SK-N-SH treated with all-trans-retinoic acid at 6 μM for 48 hours (cell line): Measurements from ENCODE around the gene AGPAT3.

Source experiments
- ATAC-seq: fragments of 200-7000 bp; cut with Tn5 transposase; 3 replicates; pipeline ENCODE4 v1.9.1; 2020; ENCODE audit warnings: mild to moderate bottlenecking, moderate library complexity
- CREB5 ChIP-seq: fragments of 250-450 bp; sonication (Bioruptor Pico); IDR thresholded peaks from 2 replicates; pipeline ENCODE4 v1.5.1; 2020; ENCODE audit warnings: low read depth, mild to moderate bottlenecking, moderate library complexity
- CSDC2 ChIP-seq: fragments of 250-450 bp; sonication (Bioruptor Pico); IDR thresholded peaks from 2 replicates; pipeline ENCODE4 v1.5.0; 2020; ENCODE audit warnings: mild to moderate bottlenecking, moderate library complexity
- ESRRG ChIP-seq: fragments of 250-450 bp; sonication (Bioruptor Pico); IDR thresholded peaks from 2 replicates; pipeline ENCODE4 v1.6.1; 2021; ENCODE audit warnings: mild to moderate bottlenecking
- GLIS3 ChIP-seq: fragments of 250-450 bp; sonication (Bioruptor Pico); IDR thresholded peaks from 2 replicates; pipeline ENCODE4 v1.5.0; 2020; ENCODE audit warnings: mild to moderate bottlenecking, moderate library complexity
- ISL1 ChIP-seq: fragments of 250-450 bp; sonication (Bioruptor Pico); IDR thresholded peaks from 2 replicates; pipeline ENCODE4 v2.1.2; 2022; ENCODE audit warnings: mild to moderate bottlenecking, moderate library complexity
- OSR1 ChIP-seq: fragments of 250-450 bp; sonication (Bioruptor Pico); IDR thresholded peaks from 2 replicates; pipeline ENCODE4 v1.8.0; 2022; ENCODE audit warnings: moderate library complexity, mild to moderate bottlenecking, inconsistent platforms
- PATZ1 ChIP-seq: fragments of 250-450 bp; sonication (Bioruptor Pico); IDR thresholded peaks from 2 replicates; pipeline ENCODE4 v1.8.0; 2020; ENCODE audit warnings: mild to moderate bottlenecking, moderate library complexity, borderline replicate concordance
- POU6F1 ChIP-seq: fragments of 250-450 bp; sonication (Bioruptor Pico); IDR thresholded peaks from 2 replicates; pipeline ENCODE4 v1.8.0; 2021; ENCODE audit warnings: low read depth, mild to moderate bottlenecking, moderate library complexity, borderline replicate concordance
- RARB ChIP-seq: fragments of 250-450 bp; sonication (Bioruptor Pico); IDR thresholded peaks from 2 replicates; pipeline ENCODE4 v1.8.0; 2021; ENCODE audit warnings: mild to moderate bottlenecking, moderate library complexity
- SNAI2 ChIP-seq: fragments of 250-450 bp; sonication (Bioruptor Pico); IDR thresholded peaks from 2 replicates; pipeline ENCODE4 v1.5.0; 2020; ENCODE audit warnings: mild to moderate bottlenecking, moderate library complexity
- TCF4 ChIP-seq: fragments of 250-450 bp; sonication (Bioruptor Pico); IDR thresholded peaks from 2 replicates; pipeline ENCODE4 v1.8.0; 2021; ENCODE audit warnings: mild to moderate bottlenecking, moderate library complexity, borderline replicate concordance
- TOX ChIP-seq: fragments of 250-450 bp; sonication (Bioruptor Pico); IDR thresholded peaks from 2 replicates; pipeline ENCODE4 v1.8.0; 2021; ENCODE audit warnings: mild to moderate bottlenecking, moderate library complexity, borderline replicate concordance
- TSHZ2 ChIP-seq: fragments of 250-450 bp; sonication (Bioruptor Pico); IDR thresholded peaks from 2 replicates; pipeline ENCODE4 v1.5.0; 2020; ENCODE audit warnings: mild to moderate bottlenecking, moderate library complexity
- ZC3H10 ChIP-seq: fragments of 250-450 bp; sonication (Bioruptor Pico); IDR thresholded peaks from 2 replicates; pipeline ENCODE4 v1.5.1; 2021; ENCODE audit warnings: mild to moderate bottlenecking, moderate library complexity
- ZFP3 ChIP-seq: fragments of 250-450 bp; sonication (Bioruptor Pico); IDR thresholded peaks from 2 replicates; pipeline ENCODE4 v1.5.0; 2020; ENCODE audit warnings: mild to moderate bottlenecking, moderate library complexity
- ZNF565 ChIP-seq: fragments of 450-650 bp; formaldehyde crosslinking; conservative IDR thresholded peaks from 2 replicates; pipeline ENCODE4 v1.5.0; 2020; ENCODE audit warnings: low read depth, mild to moderate bottlenecking, moderate library complexity
- ZNF70 ChIP-seq: fragments of 450-650 bp; formaldehyde crosslinking; IDR thresholded peaks from 2 replicates; pipeline ENCODE4 v1.5.0; 2020; ENCODE audit warnings: mild to moderate bottlenecking, moderate library complexity
- ZNF8 ChIP-seq: fragments of 450-650 bp; formaldehyde crosslinking; IDR thresholded peaks from 2 replicates; pipeline ENCODE4 v1.5.0; 2020; ENCODE audit warnings: mild to moderate bottlenecking, moderate library complexity

The AGPAT3 gene

GRCh38 chr21:43932005-43932404, 67.0 kb downstream of the AGPAT3 start (continued):
- TF ChIP-seq PATZ1 (no peak), ZC3H10 (CRISPR knock-in tag) (no peak), OSR1 (CRISPR knock-in tag) (no peak), ESRRG (CRISPR knock-in tag) (no peak)
- TF ChIP-seq, all 23 proteins: peak for 0

- ATAC-seq = no peak
Measured at GRCh38 chr21:43933199-43933598, 68.2 kb downstream of the AGPAT3 start.

GRCh38 chr21:43933680-43934079, 68.7 kb downstream of the AGPAT3 start:
- no peak for ATAC-seq
- TF ChIP-seq ZNF70 = no peak
- TF ChIP-seq GLIS3 = no peak
- no peak for TF ChIP-seq ESRRG (CRISPR knock-in tag)
- no peak for TF ChIP-seq POU6F1 (CRISPR knock-in tag)
- TF ChIP-seq PATZ1 = no peak
- TF ChIP-seq OSR1 (CRISPR knock-in tag) = no peak
- no peak for TF ChIP-seq RARB (CRISPR knock-in tag)
- no peak for TF ChIP-seq SNAI2 (CRISPR knock-in tag)
- no peak for TF ChIP-seq CSDC2 (CRISPR knock-in tag)
- TF ChIP-seq ZNF565 = no peak
- no peak for TF ChIP-seq ISL1 (CRISPR knock-in tag)
- TF ChIP-seq TOX (CRISPR knock-in tag) = no peak
- TF ChIP-seq ZFP3 (CRISPR knock-in tag) = no peak

More at GRCh38 chr21:43933199-43933598, 68.2 kb downstream of the AGPAT3 start:
- no peak for TF ChIP-seq TSHZ2 (CRISPR knock-in tag)
- TF ChIP-seq ISL1 (CRISPR knock-in tag) = no peak
- no peak for TF ChIP-seq TOX (CRISPR knock-in tag)
- no peak for TF ChIP-seq ZNF8 (CRISPR knock-in tag)
- no peak for TF ChIP-seq POU6F1 (CRISPR knock-in tag)
- TF ChIP-seq TCF4 (CRISPR knock-in tag) = no peak
- no peak for TF ChIP-seq CREB5 (CRISPR knock-in tag)
- no peak for TF ChIP-seq ZFP3 (CRISPR knock-in tag)
- TF ChIP-seq ESRRG (CRISPR knock-in tag) = no peak
